GM19043 (cell line): ENCODE results near the gene NOSTRIN.
"Not testable (repeated sequence)": the region's sequence is repeated elsewhere in the genome, so short reads cannot be mapped to it uniquely, and the experiment has no call there.

Experiments used
- ATAC-seq: cut with Tn5 transposase; IDR thresholded peaks from one replicate; pipeline ENCODE4 v1.9.1; 2021; ENCODE audit warnings: low read depth; ENCODE audit not compliant: unreplicated experiment

Gene NOSTRIN

DNA sequence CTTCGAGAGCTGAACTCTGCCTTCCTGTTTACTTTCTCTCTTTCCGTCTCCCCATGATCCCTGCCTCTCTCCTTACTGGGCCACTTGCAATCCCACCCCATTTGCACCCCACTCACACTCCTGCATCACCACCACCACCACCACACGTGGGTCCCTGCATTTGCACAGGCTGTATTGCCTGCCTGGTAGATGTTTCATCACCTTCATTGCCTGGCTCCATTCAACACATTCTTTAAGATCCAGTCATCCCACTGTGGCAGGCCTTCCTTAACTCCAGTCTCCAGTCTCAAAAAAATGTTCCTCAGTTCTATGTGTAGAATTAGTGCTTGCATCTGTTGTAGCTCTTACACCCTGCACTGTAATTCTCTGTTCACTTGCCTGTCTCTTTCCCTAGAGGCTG, 13.9 kb downstream of the NOSTRIN start:
- no peak for ATAC-seq

DNA sequence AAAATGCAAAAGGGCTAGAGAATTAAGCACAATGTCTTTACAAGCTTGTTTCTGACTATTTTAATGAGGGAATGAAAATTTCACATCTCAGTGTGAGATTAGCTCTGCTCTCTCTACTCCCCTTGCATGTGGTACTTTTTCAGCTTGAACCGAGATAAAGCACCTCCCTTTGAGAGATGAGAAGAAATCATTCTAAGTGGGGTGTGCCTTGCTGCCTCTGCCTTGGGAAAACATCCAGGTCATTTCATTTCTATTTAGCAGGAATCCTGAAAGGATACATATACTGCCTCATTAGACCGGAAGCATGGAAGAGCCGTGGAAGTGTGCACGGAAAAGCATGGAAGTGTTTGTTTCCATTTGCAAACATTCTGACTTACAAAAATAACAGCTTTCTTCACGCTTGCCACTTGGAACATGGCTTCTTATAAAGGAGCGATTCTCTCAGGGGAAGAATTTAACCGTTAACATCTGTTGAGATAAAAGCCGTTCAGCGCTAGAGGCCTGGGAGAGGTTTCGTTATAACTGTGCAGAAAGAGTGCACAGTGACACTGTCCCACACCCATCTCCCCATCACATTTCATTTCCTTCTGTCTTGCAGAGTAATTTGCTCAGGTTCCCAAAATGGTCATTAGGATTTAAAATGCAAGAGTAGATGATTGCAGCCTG, 16.7 kb downstream of the NOSTRIN start:
- no peak for ATAC-seq

DNA sequence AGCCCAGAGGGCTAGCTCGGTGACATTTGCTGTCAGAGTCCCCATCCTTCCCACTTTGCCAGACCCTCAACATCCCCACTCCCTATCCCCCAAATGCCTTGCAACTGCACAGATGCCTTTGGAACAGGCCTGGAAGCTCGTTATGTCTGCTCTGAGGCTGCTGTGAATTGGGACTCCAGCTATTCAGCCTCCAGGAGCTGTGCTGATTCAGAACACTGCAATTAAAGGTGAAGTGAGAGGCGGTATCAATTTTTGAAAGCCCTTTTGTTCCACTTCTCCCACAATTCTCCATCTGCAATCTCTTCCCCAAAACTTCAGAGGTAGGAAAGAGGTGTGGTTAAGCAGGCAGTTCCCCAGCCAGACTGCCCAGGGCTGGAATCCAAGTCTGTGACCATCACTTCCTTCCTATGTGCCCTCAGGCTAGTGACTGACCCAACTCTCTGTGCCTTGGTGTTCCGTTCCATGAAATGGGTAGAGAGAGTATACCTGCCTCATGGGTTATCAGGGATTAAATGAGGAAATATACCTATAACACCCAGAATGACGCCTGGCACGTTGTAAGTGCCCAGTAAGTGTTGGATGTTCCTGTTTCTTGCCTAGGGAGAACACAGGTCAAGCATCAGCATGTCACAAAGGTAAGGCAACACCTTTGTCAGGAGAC, 17.5 kb downstream of the NOSTRIN start:
- ATAC-seq, result no peak

DNA sequence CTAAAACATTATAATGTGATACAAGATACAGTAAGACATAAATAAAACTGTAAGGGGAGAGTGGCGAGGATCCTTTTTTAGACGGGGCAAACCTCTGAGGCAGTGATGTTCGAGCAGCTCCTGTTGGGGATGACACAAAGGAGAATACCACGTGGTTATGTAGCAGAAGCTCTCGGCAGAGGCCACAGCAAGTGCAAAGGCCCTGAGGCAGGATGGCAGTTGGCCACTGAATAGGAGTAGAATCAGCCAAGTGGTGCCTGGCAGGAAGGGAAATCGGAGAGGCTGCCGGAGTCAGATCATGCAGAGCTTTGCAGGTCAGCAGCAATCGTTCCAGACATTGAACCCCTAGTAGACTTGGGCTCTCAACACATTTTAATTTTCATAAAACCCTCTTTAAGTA, 19.1 kb downstream of the NOSTRIN start:
- ATAC-seq, result no peak

DNA sequence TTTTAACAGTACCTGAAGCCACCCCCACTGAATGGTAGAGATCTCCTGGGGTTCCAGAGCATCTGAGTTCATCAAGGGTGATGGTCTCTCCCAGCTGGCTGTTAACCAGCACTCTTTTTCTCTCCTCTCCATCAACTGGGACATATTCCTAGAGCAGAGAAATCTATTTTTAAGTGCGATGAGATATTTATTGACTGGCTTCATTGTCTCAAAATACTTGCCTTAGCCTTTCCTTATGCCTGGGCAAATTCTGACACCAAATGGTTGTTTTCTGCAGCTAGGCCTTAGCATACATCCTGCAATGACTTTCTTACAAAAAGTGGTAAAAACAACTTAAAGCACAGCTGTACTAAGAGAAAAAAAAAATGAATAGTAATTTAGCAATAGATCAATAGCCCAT, 19.6 kb downstream of the NOSTRIN start:
- no peak for ATAC-seq

DNA sequence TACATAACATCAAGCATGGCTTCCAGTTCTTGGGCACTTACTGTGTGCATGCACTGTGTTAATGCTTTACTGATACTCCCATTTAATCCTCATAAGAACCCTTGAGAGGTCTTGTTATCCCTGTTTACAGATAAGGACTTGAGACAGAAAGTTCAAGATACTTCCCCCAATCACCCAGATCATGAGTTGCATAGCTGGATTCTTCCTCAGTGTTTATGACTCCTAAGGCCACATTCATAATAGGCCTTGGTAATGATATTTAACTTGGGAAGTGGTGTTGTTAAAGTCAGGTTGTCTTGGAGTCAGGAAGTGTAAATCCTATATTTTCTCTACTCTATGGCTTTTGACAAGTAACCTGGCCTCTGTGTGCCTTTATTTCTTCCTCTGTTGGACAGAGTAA, 22.7 kb downstream of the NOSTRIN start:
- ATAC-seq, result no peak

DNA sequence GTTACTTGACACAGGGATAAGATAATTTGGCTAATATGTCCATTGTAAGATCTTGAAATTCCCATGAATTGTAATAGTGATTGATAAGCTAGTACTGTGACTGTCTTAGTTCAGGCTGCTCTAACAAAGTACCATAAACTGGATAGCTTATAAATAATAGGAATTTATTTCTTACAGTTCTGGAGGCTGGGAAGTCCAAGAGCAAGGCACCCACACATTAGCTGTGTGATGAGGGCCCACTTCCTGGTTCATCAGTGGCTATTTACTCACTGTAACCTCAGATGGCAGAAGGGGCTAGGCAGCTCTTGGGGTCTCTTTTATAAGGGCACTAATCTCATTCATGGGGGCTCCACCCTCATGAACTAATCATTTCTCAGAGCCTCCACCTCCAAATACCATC, 28.5 kb downstream of the NOSTRIN start:
- no peak for ATAC-seq

DNA sequence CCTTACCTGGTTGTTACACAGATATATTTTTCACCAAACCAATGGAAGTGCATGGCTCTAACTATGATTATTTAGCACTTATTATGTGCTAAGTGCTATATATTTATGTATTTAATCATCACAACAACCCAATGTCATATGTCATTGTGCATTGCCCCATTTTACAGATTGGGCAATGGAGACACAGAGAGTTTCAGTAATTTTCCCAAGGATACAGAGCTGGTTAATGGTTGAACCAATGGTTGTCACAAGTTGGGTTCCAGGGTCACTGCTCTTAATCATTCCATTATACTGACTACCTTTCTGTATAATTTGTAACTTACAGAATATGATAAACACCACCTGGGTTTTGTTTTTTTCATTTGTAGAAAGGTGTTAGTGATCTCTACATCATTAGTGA, 29.2 kb downstream of the NOSTRIN start:
- ATAC-seq, result no peak

DNA sequence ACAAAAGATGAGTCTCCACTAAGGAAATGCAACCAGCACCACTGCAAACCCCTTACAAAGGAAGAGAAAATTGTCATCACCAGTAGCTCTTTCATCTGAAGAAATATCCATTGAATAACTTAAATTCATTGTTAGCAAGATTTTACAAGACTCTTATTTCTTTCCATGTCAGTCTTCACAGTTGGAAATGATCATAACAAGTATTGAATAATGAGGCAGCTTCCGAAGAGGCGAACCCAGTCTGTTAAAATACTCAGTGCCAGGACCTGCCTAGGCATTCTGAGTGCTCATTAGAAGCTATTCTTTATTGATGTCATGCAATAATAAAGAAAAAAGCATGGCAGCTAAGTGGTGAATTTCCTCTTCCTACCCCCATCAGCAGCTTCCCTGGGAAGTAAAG, 33.5 kb downstream of the NOSTRIN start:
- no peak for ATAC-seq

DNA sequence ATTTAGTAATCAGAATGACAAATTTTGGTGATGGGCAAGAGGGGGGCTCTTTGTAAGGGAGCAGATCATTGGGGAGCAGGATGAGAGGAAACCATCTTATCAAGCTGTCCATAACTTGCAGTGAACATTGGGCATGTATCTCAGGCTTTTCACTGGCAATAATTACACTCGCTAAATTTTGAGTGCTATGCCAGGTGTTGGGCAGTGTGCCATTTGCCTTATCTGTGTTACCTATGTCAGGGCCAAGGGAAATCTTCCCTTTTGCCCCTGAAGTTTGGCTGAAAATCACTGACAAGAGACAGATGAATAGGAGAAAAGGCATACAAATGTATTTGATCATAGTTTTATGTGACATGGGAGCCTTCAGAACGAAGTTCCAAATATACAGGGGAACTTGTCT, 39.0 kb downstream of the NOSTRIN start:
- no peak for ATAC-seq

DNA sequence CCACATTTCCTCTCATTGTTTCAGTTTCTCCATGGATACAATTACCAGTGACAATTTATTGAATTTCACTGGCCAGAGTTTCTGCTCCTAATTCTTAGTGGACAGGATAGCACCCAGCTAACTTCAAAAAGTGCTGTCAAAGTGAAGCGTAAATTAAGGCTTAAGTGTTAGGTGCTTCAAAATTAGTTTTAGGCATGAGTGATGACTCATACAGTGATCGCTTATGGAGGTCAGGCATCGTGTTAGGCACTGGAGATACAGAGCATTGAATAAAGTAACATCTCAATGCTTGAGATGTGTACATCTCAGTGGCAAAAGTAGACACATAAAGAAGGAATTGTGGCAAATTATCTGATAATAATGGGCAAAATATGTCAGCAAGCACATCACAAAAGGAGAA, 40.8 kb downstream of the NOSTRIN start:
- no peak for ATAC-seq

DNA sequence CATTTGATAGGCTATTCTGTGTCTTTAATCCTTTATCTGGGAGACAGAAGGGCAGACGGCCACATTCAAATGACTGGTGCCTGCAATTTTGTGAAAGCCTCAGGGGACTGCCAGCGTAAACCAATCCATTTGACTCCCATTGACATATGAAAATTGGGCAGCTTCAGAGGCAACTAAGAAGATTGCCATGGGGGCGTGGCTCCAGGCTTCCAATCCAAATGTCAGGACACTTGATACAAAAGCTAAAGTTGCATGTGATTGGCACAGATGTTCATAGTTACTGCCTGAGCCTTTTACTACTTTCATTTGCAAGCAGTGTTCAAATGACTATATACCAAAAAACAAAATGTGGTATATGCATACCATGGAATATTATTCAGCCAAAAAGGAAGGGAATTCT, 45.8 kb downstream of the NOSTRIN start:
- ATAC-seq, result no peak

DNA sequence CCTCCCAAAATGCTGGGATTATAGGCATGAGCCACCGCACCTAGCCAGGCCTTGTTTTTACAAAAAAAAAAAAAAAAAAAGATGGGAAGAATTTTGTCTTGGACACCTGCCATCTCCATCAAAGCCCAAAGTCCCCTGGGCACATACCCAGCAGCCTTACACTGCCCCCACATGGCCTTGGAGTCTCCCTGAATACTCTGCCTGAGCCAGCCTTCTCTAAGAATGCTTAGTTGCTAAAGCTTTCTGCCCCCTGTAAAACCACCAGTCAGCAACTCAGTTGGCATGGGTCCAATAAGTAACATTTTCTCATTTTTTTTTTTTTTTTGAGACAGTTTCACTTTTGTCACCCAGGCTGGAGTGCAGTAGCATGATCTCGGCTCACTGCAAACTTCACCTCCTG, 47.2 kb downstream of the NOSTRIN start:
- ATAC-seq, result no peak

DNA sequence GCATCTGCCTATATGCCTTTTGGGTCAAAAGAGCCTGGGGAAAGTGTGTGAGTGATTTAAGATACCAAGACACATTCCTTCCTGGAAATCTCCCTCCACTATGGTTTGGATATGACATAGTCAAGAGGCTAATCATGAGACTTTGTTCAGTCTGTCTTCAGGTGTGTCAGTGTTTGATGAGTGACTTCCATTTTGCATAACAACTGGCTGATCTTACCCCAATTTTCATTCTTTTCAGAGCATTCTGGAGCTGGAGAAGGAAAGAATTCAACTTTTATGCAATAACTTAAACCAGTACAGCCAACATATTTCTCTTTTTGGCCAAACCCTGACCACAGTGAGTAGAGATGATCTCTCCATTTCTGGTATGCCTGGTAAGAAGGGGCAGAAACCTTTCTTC, 48.4 kb downstream of the NOSTRIN start:
- ATAC-seq, result no peak

DNA sequence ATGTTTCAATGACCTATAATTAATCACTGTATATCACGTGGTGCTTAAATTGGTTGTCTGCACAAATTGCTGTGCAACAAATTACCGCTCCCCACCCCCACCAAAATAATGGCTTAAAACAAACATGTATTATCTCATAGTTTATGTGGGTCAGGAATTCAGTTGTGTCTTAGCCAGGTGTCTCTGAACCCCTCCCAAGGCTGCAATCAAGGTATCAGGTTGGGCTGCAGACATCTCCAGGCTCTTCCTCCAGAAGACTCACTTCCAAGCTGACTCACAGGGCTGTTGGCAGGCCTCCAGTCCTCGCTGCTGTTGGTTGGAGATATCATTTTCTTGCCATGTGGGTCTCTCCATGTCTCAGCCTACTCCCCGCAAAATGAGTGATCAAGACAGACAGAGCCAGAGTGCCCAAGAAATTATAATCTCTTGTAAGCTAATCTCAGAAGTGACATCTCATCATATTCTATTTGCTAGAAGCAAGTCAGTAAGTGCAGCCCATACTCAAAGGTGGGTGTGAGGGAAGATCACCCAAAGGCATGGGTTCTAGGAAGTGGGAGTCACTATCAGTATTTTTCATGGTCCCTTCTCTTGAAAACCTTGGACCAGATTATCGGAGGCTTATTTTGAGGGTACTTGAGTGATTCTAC, 49.4 kb downstream of the NOSTRIN start:
- ATAC-seq, result no peak

DNA sequence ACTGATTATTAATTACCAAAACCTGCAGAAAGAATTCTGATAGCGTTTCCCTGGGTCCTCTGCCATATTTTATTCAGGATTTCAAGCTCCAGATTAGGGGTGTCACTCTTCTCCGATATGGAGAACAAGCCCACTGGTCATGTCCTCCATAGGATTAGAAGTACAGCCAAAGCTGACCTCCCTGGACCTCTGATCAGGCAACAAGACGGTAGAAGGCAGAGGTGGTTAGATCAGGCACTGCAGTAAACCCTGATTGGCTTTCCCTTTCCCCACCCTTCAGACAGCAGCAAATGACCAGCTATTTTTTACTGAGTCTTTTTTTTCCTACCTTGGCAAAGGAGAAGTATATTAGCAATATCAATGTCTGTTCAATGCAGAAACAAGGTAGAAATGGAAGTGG, 50.0 kb downstream of the NOSTRIN start:
- no peak for ATAC-seq

DNA sequence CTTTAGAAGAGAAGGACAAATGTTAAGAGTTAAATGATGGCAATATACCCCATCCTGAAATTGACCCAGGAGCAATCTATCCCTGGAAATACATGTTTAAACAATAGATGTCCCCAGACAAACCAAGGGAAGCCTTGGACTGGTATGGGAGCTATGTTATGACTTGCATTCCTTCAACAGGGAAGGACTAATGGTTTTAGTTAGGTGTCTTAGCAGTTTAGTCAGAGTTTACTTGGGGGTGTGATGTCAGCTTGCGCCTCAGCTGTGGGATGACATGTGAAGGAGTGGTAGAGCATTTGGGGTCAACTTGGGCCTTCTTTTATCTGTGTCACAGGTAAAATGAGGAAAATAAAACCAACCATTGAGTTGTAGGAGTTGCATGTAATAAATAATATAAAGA, 51.0 kb downstream of the NOSTRIN start:
- ATAC-seq, result no peak

DNA sequence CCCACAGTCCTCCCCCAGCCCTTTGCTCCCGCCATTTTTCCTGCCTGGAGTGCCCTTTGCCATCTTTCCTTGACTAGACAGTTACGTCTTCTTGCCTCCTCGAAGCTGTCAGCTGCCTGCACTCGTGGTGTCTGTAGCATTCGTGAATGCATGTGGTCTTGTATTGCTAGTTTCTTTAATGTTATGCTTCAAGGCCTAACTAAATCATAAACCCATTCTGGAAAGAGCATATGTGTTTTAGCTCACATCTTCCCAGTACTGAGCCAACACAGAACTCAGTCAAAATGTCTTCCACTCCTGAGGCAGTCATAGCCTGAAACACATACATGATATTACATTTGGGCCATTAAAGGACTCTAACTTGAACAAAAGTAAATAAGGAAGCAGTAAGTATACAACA, 52.2 kb downstream of the NOSTRIN start:
- no peak for ATAC-seq

DNA sequence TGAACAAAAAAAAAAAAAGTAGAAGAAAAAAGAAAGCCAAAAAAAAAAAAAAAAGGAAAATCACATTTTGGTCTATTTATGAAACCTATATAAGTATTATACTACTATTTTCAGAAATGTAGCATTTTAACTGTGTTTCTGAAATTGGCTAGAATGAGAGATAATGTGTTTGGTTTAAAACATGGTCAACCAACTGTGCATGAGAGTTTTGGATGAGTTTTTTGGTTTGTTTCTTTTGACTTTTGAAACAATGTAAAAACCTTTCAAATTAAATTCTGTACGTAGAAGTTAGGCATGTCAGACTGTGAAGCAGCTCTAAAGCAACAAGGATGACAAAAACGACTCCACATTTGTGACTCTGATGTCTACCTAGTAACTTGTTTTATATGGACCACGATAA, 53.2 kb downstream of the NOSTRIN start:
- no peak for ATAC-seq

DNA sequence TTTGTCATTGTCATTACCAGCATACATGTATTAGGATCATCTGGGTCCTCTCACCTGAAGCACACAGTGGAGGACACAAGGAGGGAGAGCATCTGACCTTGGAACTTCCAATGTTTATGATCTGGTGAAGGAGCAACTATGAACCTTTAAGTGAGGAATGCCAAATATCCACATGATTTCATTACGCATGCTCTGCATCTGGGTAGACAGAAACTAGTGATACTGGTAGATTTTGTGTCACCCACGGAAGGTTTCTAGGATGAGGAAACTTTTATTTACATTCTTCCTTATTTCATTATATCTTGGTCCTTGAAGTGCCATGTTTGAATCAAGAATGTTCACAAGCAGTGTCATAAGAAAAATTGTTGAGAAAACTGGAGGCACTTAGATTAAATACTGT, 55.7 kb downstream of the NOSTRIN start:
- no peak for ATAC-seq

DNA sequence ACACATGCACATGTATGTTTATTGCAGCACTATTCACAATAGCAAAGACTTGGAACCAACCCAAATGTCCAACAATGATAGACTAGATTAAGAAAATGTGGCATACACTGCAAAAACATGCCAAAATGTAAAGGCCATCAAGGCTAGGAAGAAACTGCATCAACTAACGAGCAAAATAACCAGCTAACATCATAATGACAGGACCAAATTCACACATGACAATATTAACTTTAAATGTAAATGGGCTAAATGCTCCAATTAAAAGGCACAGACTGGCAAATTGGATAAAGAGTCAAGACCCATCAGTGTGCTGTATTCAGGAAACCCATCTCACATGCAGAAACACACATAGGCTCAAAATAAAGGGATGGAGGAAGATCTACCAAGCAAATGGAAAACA, 64.7 kb downstream of the NOSTRIN start:
- not testable (repeated sequence) for ATAC-seq

DNA sequence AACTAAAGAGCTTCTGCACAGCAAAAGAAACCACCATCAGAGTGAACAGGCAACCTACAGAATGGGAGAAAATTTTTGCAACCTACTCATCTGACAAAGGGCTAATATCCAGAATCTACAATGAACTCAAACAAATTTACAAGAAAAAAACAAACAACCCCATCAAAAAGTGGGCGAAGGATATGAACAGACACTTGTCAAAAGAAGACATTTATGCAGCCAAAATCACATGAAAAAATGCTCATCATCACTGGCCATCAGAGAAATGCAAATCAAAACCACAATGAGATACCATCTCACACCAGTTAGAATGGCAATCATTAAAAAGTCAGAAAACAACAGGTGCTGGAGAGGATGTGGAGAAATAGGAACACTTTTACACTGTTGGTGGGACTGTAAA, 67.9 kb downstream of the NOSTRIN start:
- ATAC-seq, result not testable (repeated sequence)
